ENCODE results near the gene CFAP61. TPM values are rescaled to one million over a fixed set of nuclear protein-coding genes. Genes with fewer than 3 reads are reported as not detected.

Gene CFAP61
- polyA plus RNA-seq, 1 of the 3 experiments (the other 2 are of a cell fraction): 0.26 TPM

DNA sequence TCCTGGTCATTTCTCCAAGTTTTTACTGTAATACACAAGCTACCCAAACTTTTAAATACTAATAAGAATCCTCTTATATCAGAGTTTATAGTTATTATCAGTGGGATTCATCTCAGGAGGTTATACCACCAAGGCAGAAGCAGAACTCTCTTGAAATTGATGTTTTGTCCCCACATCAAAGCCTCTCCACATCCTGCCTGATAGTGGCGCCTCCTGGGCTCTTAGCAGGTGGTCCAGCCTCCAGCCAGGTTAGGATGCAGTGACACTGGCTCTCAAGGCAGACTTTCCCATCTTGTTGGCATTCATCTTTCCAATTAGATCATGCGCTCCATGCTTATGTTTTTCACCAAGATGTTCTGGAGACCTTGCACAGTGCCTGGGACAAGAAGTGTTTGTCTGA lies 233.7 kb downstream of the CFAP61 start:
- no peaks in the 10 kb centered on the region for H4K20me1 ChIP-seq (ENCODE audit: insufficient read depth)
- CTCF ChIA-PET: interaction anchor here (2.1 kb wide), 1 partner anchor 10 kb away, joined by 4 read pairs; no protein-coding TSS in a partner anchor
- TF ChIP-seq SIN3A (IDR thresholded peaks at IDR 0.05; ENCODE audit: borderline replicate concordance, low read depth, low read length): no peak
- no peak for TF ChIP-seq TCF12 (IDR thresholded peaks at IDR 0.05)
- no peak for TF ChIP-seq NFIC (IDR thresholded peaks at IDR 0.05; ENCODE audit: borderline replicate concordance)
- TF ChIP-seq GABPA (IDR thresholded peaks at IDR 0.05; ENCODE audit: low read depth): no peak

DNA sequence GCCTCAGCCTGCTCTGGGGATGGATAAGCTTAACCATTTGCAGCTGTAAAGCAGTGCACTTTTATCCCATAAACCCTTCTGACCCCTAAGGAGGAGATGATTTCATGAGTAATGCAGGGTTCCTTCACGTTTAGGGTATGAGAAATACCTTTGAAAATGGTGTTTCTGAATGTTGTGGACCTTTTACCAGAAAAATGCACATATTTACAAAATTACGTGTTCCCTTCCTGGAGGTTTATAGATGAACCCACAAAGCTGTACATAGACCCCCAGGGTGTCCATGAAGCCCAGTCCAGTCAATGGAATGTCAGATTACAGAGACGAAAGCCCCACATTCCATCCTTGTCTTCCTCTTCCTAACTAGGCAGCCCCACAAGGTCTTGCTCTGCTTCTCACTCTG lies 237.0 kb downstream of the CFAP61 start:
- POLR2A ChIA-PET: no interaction called here
- Histone ChIP-seq H3K9me2 (no peaks in the 10 kb centered on the region), H3K9me3 (no peaks in the 10 kb centered on the region), H2AFZ (ENCODE audit: low read depth) (no peak overlapping the region), H3K9ac (no peak overlapping the region), H3K36me3 (replicated peaks in 1 of 2; ENCODE audit: control insufficient read depth in 1 of 2, insufficient read depth in 2 of 2, low read length in 1 of 2) (no peaks in the 10 kb centered on the region), H3K27ac (ENCODE audit: low read depth in 2 of 2, low read length in 1 of 2) (no peak overlapping the region), H3K4me1 (ENCODE audit: control insufficient read depth in 1 of 2, insufficient read depth in 2 of 2, low read depth in 1 of 2, low read length in 1 of 2) (no peaks in the 10 kb centered on the region), H3K4me2 (no peak overlapping the region), H3K79me2 (ENCODE audit: insufficient read depth) (no peaks in the 10 kb centered on the region), H3K27me3 (ENCODE audit: insufficient read depth) (no peaks in the 10 kb centered on the region), H4K20me1 (ENCODE audit: insufficient read depth) (no peaks in the 10 kb centered on the region), H3K4me3 (ENCODE audit: low read depth in 2 of 2, low read length in 1 of 2) (no peak overlapping the region), H3F3A (replicated peaks; ENCODE audit: insufficient read depth) (no peaks in the 10 kb centered on the region)
- CTCF ChIA-PET: interaction anchor here (1.2 to 2.1 kb wide), 2 partner anchors 9 to 52 kb away, joined by 3 to 7 read pairs; no protein-coding TSS in a partner anchor
- DNase-seq: no peak
- WGBS (ENCODE audit: low lambda C conversion rate): 17% methylated on average over 3 of the region's 3 CpGs
- TF ChIP-seq NFIC (IDR thresholded peaks at IDR 0.05; ENCODE audit: borderline replicate concordance): no peak
- no peak for TF ChIP-seq MEF2A (IDR thresholded peaks at IDR 0.05; ENCODE audit: borderline replicate concordance, low read depth)
- TF ChIP-seq, protein P1, sequence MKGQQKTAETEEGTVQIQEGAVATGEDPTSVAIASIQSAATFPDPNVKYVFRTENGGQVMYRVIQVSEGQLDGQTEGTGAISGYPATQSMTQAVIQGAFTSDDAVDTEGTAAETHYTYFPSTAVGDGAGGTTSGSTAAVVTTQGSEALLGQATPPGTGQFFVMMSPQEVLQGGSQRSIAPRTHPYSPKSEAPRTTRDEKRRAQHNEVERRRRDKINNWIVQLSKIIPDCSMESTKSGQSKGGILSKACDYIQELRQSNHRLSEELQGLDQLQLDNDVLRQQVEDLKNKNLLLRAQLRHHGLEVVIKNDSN (IDR thresholded peaks at IDR 0.05; ENCODE audit: borderline replicate concordance, low read depth): no peak
- no peak for TF ChIP-seq SMC3 (IDR thresholded peaks at IDR 0.05; ENCODE audit: low read depth, low read length)
- TF ChIP-seq ELF1 (IDR thresholded peaks at IDR 0.05): no peak
- no peak for TF ChIP-seq RXRA (IDR thresholded peaks at IDR 0.05; ENCODE audit: borderline replicate concordance, low read depth)
- TF ChIP-seq GABPA (IDR thresholded peaks at IDR 0.05; ENCODE audit: low read depth): no peak
- no peak for TF ChIP-seq RFX5 (IDR thresholded peaks at IDR 0.05; ENCODE audit: low read length)
- TF ChIP-seq, protein P2, sequence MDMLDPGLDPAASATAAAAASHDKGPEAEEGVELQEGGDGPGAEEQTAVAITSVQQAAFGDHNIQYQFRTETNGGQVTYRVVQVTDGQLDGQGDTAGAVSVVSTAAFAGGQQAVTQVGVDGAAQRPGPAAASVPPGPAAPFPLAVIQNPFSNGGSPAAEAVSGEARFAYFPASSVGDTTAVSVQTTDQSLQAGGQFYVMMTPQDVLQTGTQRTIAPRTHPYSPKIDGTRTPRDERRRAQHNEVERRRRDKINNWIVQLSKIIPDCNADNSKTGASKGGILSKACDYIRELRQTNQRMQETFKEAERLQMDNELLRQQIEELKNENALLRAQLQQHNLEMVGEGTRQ (IDR thresholded peaks at IDR 0.05; ENCODE audit: borderline replicate concordance, low read depth, low read length): no peak
- TF ChIP-seq, protein P3, sequence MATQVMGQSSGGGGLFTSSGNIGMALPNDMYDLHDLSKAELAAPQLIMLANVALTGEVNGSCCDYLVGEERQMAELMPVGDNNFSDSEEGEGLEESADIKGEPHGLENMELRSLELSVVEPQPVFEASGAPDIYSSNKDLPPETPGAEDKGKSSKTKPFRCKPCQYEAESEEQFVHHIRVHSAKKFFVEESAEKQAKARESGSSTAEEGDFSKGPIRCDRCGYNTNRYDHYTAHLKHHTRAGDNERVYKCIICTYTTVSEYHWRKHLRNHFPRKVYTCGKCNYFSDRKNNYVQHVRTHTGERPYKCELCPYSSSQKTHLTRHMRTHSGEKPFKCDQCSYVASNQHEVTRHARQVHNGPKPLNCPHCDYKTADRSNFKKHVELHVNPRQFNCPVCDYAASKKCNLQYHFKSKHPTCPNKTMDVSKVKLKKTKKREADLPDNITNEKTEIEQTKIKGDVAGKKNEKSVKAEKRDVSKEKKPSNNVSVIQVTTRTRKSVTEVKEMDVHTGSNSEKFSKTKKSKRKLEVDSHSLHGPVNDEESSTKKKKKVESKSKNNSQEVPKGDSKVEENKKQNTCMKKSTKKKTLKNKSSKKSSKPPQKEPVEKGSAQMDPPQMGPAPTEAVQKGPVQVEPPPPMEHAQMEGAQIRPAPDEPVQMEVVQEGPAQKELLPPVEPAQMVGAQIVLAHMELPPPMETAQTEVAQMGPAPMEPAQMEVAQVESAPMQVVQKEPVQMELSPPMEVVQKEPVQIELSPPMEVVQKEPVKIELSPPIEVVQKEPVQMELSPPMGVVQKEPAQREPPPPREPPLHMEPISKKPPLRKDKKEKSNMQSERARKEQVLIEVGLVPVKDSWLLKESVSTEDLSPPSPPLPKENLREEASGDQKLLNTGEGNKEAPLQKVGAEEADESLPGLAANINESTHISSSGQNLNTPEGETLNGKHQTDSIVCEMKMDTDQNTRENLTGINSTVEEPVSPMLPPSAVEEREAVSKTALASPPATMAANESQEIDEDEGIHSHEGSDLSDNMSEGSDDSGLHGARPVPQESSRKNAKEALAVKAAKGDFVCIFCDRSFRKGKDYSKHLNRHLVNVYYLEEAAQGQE (IDR thresholded peaks at IDR 0.05; ENCODE audit: low read depth, low read length): no peak
- TF ChIP-seq, protein P4, sequence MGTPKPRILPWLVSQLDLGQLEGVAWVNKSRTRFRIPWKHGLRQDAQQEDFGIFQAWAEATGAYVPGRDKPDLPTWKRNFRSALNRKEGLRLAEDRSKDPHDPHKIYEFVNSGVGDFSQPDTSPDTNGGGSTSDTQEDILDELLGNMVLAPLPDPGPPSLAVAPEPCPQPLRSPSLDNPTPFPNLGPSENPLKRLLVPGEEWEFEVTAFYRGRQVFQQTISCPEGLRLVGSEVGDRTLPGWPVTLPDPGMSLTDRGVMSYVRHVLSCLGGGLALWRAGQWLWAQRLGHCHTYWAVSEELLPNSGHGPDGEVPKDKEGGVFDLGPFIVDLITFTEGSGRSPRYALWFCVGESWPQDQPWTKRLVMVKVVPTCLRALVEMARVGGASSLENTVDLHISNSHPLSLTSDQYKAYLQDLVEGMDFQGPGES (IDR thresholded peaks at IDR 0.05; ENCODE audit: low read depth, low read length): no peak
- no peak for TF ChIP-seq GATA2 (CRISPR knock-in tag; IDR thresholded peaks at IDR 0.05)
- no peak for TF ChIP-seq YY1 (IDR thresholded peaks at IDR 0.05; ENCODE audit: low read depth)
- TF ChIP-seq, protein P5, sequence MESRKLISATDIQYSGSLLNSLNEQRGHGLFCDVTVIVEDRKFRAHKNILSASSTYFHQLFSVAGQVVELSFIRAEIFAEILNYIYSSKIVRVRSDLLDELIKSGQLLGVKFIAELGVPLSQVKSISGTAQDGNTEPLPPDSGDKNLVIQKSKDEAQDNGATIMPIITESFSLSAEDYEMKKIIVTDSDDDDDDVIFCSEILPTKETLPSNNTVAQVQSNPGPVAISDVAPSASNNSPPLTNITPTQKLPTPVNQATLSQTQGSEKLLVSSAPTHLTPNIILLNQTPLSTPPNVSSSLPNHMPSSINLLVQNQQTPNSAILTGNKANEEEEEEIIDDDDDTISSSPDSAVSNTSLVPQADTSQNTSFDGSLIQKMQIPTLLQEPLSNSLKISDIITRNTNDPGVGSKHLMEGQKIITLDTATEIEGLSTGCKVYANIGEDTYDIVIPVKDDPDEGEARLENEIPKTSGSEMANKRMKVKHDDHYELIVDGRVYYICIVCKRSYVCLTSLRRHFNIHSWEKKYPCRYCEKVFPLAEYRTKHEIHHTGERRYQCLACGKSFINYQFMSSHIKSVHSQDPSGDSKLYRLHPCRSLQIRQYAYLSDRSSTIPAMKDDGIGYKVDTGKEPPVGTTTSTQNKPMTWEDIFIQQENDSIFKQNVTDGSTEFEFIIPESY (IDR thresholded peaks at IDR 0.05; ENCODE audit: borderline replicate concordance, low read depth): no peak
- TF ChIP-seq TCF12 (IDR thresholded peaks at IDR 0.05): no peak
- no peak for TF ChIP-seq SIN3A (IDR thresholded peaks at IDR 0.05; ENCODE audit: borderline replicate concordance, low read depth, low read length)
- TF ChIP-seq MXI1 (IDR thresholded peaks at IDR 0.05; ENCODE audit: low read depth, low read length): no peak
- no peak for TF ChIP-seq FOSL2 (IDR thresholded peaks at IDR 0.05; ENCODE audit: borderline replicate concordance, low read depth)
- no peak for TF ChIP-seq RAD21 (IDR thresholded peaks at IDR 0.05; ENCODE audit: low read length)

More for the DNA sequence above, 233.7 kb downstream of the CFAP61 start:
- Histone ChIP-seq H3K9me2 (no peaks in the 10 kb centered on the region), H3K4me3 (ENCODE audit: low read depth in 2 of 2, low read length in 1 of 2) (no peak overlapping the region), H3K9ac (no peak overlapping the region), H3F3A (replicated peaks; ENCODE audit: insufficient read depth) (no peaks in the 10 kb centered on the region), H3K79me2 (ENCODE audit: insufficient read depth) (no peaks in the 10 kb centered on the region), H3K27ac (ENCODE audit: low read depth in 2 of 2, low read length in 1 of 2) (no peak overlapping the region), H3K4me1 (ENCODE audit: control insufficient read depth in 1 of 2, insufficient read depth in 2 of 2, low read depth in 1 of 2, low read length in 1 of 2) (no peaks in the 10 kb centered on the region), H3K4me2 (no peak overlapping the region), H3K36me3 (replicated peaks in 1 of 2; ENCODE audit: control insufficient read depth in 1 of 2, insufficient read depth in 2 of 2, low read length in 1 of 2) (no peaks in the 10 kb centered on the region), H3K9me3 (no peaks in the 10 kb centered on the region), H3K27me3 (ENCODE audit: insufficient read depth) (no peaks in the 10 kb centered on the region), H2AFZ (ENCODE audit: low read depth) (no peak overlapping the region)
- POLR2A ChIA-PET: no interaction called here
- WGBS (ENCODE audit: low lambda C conversion rate): 44% methylated on average over 2 of the region's 2 CpGs
- no peak for DNase-seq
